Left ventricle myocardium inferior (tissue), 1 donor: ENCODE data around the gene ARHGEF7. TPM values are rescaled to one million over a fixed set of nuclear protein-coding genes. Genes with fewer than 3 reads are reported as not detected.

ENCODE experiments used
- DNase-seq: peaks from one replicate; pipeline ENCODE4 v3.0.0-alpha.2; 2020
- H3K27ac ChIP-seq: fragments of 200-600 bp; replicated peaks from 2 replicates; pipeline ENCODE4 v1.8.0; 2021
- H3K27me3 ChIP-seq: fragments of 200-600 bp; 2 replicates; pipeline ENCODE4 v1.8.0; 2021; ENCODE audit warnings: low read depth
- H3K36me3 ChIP-seq: fragments of 200-600 bp; 2 replicates; pipeline ENCODE4 v1.8.0; 2021
- H3K4me1 ChIP-seq: fragments of 200-600 bp; 2 replicates; pipeline ENCODE4 v1.8.0; 2021
- H3K4me3 ChIP-seq: fragments of 200-600 bp; 2 replicates; pipeline ENCODE4 v1.8.0; 2021; ENCODE audit warnings: mild to moderate bottlenecking, moderate library complexity
- H3K9me3 ChIP-seq: fragments of 200-600 bp; replicated peaks from 2 replicates; pipeline ENCODE4 v1.8.0; 2021
- intact Hi-C: fragments of 100-400 bp; cut with micrococcal nuclease; formaldehyde crosslinking; loops from one replicate; pipeline ENCODE4 v1.11.0; 2022
- total RNA-seq: library from RNA; stranded (reverse); fragmentation: NEBNext Ultra II Directional; extraction: Animal tissue kit (Norgen Biotek cat#: 25700); gene quantifications from one replicate; pipeline ENCODE4 v1.2.1, GENCODE V29; 2021
- TF ChIP-seq, protein P1 (sequence below): fragments of 200-600 bp; IDR thresholded peaks from 2 replicates; pipeline ENCODE4 v1.8.0; 2021; ENCODE audit warnings: antibody characterized with exemption, mild to moderate bottlenecking, borderline replicate concordance
- donor health status: DM: no; HTN: yes; CAD: no; lungs with severe emphysema.

The ARHGEF7 gene
- total RNA-seq, 1 donor from 2014 or later = 35.9 TPM

- no peak overlapping the region for H3K27ac ChIP-seq
- H3K4me3 ChIP-seq = no peak overlapping the region
- no peaks in the 10 kb centered on the region for H3K9me3 ChIP-seq
- H3K36me3 ChIP-seq = peaks cover 89% of the 10 kb centered on the region
- intact Hi-C loops = no loop called here
- H3K27me3 ChIP-seq = no peaks in the 10 kb centered on the region
- TF ChIP-seq, protein P1, sequence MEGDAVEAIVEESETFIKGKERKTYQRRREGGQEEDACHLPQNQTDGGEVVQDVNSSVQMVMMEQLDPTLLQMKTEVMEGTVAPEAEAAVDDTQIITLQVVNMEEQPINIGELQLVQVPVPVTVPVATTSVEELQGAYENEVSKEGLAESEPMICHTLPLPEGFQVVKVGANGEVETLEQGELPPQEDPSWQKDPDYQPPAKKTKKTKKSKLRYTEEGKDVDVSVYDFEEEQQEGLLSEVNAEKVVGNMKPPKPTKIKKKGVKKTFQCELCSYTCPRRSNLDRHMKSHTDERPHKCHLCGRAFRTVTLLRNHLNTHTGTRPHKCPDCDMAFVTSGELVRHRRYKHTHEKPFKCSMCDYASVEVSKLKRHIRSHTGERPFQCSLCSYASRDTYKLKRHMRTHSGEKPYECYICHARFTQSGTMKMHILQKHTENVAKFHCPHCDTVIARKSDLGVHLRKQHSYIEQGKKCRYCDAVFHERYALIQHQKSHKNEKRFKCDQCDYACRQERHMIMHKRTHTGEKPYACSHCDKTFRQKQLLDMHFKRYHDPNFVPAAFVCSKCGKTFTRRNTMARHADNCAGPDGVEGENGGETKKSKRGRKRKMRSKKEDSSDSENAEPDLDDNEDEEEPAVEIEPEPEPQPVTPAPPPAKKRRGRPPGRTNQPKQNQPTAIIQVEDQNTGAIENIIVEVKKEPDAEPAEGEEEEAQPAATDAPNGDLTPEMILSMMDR = no peak
- no peaks in the 10 kb centered on the region for H3K4me1 ChIP-seq
- DNase-seq = no peak
These were observed 176.8 kb downstream of the ARHGEF7 start for GRCh38 chr13:111291908-111292307.

- H3K4me3 ChIP-seq = no peak overlapping the region
- no peak overlapping the region for H3K27ac ChIP-seq
- intact Hi-C loops = no loop called here
- no peaks in the 10 kb centered on the region for H3K27me3 ChIP-seq
- H3K36me3 ChIP-seq = peaks cover 79% of the 10 kb centered on the region
- no peaks in the 10 kb centered on the region for H3K4me1 ChIP-seq
- TF ChIP-seq, protein P1 = no peak
- no peak for DNase-seq
- no peaks in the 10 kb centered on the region for H3K9me3 ChIP-seq
These were observed 177.8 kb downstream of the ARHGEF7 start for GRCh38 chr13:111292710-111293485.

GRCh38 chr13:111295886-111296285, 180.8 kb downstream of the ARHGEF7 start:
- Histone ChIP-seq H3K4me1 (no peaks in the 10 kb centered on the region), H3K27ac (no peak overlapping the region), H3K36me3 (peaks cover 70% of the 10 kb centered on the region), H3K4me3 (no peak overlapping the region), H3K27me3 (no peaks in the 10 kb centered on the region), H3K9me3 (no peaks in the 10 kb centered on the region)
- intact Hi-C loops = no loop called here
- TF ChIP-seq, protein P1 = no peak
- no peak for DNase-seq

DNA sequence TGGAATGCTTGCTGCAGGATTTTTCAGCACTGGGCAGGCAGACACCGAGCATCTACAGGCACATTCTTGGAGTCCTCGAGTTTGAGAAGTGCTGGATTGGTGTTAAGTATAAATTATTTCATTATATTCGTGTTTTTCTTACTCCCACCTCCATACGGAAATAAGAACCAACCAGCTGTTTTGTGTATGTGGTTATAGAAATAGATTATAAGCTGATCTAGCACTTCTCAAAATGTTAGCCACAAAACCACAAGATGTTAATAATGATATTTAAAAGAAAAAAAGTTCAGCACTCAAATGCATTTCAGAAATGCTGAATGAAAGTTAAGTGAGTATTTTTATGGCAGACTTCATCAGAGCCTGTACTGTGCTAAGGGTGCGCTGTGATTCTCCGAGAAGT, 181.3 kb downstream of the ARHGEF7 start:
- TF ChIP-seq, protein P1 = no peak
- no peak overlapping the region for H3K27ac ChIP-seq
- H3K9me3 ChIP-seq = no peaks in the 10 kb centered on the region
- H3K36me3 ChIP-seq = peaks cover 70% of the 10 kb centered on the region
- no peak overlapping the region for H3K4me3 ChIP-seq
- no peaks in the 10 kb centered on the region for H3K27me3 ChIP-seq
- intact Hi-C loops = no loop called here
- H3K4me1 ChIP-seq = no peaks in the 10 kb centered on the region
- DNase-seq = no peak

GRCh38 chr13:111298214-111298975, 183.3 kb downstream of the ARHGEF7 start:
- Histone ChIP-seq H3K9me3 (no peaks in the 10 kb centered on the region), H3K27me3 (no peaks in the 10 kb centered on the region), H3K27ac (no peak overlapping the region), H3K36me3 (peaks cover 70% of the 10 kb centered on the region), H3K4me1 (no peaks in the 10 kb centered on the region), H3K4me3 (no peak overlapping the region)
- intact Hi-C loops = no loop called here
- no peak for DNase-seq
- TF ChIP-seq, protein P1 = no peak
